ENCODE data around the gene KLHDC8B. TPM values are rescaled to one million over a fixed set of nuclear protein-coding genes. Genes with fewer than 3 reads are reported as not detected.

The KLHDC8B gene
- total RNA-seq, 1 experiment from 2014 or later = 21.5 TPM

DNA sequence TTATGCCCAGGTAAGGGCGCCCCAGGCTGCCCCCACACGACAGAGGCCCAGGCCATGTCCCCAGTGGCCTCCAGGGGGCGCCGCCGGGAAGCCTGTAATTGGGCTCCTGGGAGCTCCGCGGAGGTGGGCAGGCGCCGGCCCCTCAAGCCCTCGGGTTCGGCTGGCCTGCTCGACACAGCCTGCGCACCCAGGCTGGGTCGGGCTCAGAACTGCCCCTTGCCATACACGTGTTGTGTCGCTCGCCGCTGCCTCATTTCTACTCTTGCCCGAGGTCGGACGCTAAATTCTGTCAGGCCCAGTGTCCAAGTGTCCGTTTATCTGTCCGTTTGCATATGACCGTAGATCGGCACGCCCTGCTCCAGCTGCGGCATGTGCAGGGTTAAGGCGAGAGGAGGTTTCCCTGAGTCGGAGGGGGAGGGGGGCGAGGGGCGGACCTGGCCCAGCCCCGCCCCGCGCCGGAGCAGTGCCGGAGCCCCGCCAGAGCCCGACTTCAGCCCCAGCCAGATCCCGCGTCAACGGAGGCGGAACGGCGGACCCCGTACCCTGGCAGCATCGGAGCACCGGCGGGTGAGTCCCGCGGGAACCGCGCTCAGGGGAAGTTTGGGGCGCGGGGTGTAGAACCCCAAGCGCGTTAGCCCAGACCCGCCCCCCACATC lies at the start of gene KLHDC8B (continued):
- TF ChIP-seq, protein P1, sequence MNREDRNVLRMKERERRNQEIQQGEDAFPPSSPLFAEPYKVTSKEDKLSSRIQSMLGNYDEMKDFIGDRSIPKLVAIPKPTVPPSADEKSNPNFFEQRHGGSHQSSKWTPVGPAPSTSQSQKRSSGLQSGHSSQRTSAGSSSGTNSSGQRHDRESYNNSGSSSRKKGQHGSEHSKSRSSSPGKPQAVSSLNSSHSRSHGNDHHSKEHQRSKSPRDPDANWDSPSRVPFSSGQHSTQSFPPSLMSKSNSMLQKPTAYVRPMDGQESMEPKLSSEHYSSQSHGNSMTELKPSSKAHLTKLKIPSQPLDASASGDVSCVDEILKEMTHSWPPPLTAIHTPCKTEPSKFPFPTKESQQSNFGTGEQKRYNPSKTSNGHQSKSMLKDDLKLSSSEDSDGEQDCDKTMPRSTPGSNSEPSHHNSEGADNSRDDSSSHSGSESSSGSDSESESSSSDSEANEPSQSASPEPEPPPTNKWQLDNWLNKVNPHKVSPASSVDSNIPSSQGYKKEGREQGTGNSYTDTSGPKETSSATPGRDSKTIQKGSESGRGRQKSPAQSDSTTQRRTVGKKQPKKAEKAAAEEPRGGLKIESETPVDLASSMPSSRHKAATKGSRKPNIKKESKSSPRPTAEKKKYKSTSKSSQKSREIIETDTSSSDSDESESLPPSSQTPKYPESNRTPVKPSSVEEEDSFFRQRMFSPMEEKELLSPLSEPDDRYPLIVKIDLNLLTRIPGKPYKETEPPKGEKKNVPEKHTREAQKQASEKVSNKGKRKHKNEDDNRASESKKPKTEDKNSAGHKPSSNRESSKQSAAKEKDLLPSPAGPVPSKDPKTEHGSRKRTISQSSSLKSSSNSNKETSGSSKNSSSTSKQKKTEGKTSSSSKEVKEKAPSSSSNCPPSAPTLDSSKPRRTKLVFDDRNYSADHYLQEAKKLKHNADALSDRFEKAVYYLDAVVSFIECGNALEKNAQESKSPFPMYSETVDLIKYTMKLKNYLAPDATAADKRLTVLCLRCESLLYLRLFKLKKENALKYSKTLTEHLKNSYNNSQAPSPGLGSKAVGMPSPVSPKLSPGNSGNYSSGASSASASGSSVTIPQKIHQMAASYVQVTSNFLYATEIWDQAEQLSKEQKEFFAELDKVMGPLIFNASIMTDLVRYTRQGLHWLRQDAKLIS (CRISPR knock-in tag; IDR thresholded peaks at IDR 0.05; ENCODE audit: borderline replicate concordance) = no peak
- TF ChIP-seq ZNF317 (CRISPR knock-in tag; IDR thresholded peaks at IDR 0.05; ENCODE audit: borderline replicate concordance, low read depth) = 0 out of 2 replicates have a peak, but pooled peaks have one; percentile 44
- 0 out of 2 replicates have a peak, but pooled peaks have one; percentile 52 for TF ChIP-seq FOXK1 (CRISPR knock-in tag; IDR thresholded peaks at IDR 0.05)
- TF ChIP-seq, protein P2, sequence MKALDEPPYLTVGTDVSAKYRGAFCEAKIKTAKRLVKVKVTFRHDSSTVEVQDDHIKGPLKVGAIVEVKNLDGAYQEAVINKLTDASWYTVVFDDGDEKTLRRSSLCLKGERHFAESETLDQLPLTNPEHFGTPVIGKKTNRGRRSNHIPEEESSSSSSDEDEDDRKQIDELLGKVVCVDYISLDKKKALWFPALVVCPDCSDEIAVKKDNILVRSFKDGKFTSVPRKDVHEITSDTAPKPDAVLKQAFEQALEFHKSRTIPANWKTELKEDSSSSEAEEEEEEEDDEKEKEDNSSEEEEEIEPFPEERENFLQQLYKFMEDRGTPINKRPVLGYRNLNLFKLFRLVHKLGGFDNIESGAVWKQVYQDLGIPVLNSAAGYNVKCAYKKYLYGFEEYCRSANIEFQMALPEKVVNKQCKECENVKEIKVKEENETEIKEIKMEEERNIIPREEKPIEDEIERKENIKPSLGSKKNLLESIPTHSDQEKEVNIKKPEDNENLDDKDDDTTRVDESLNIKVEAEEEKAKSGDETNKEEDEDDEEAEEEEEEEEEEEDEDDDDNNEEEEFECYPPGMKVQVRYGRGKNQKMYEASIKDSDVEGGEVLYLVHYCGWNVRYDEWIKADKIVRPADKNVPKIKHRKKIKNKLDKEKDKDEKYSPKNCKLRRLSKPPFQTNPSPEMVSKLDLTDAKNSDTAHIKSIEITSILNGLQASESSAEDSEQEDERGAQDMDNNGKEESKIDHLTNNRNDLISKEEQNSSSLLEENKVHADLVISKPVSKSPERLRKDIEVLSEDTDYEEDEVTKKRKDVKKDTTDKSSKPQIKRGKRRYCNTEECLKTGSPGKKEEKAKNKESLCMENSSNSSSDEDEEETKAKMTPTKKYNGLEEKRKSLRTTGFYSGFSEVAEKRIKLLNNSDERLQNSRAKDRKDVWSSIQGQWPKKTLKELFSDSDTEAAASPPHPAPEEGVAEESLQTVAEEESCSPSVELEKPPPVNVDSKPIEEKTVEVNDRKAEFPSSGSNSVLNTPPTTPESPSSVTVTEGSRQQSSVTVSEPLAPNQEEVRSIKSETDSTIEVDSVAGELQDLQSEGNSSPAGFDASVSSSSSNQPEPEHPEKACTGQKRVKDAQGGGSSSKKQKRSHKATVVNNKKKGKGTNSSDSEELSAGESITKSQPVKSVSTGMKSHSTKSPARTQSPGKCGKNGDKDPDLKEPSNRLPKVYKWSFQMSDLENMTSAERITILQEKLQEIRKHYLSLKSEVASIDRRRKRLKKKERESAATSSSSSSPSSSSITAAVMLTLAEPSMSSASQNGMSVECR (CRISPR knock-in tag; IDR thresholded peaks at IDR 0.05; ENCODE audit: borderline replicate concordance) = peak; percentile 88; the same call in 1 of the 2 replicates
- TF ChIP-seq, protein P3, sequence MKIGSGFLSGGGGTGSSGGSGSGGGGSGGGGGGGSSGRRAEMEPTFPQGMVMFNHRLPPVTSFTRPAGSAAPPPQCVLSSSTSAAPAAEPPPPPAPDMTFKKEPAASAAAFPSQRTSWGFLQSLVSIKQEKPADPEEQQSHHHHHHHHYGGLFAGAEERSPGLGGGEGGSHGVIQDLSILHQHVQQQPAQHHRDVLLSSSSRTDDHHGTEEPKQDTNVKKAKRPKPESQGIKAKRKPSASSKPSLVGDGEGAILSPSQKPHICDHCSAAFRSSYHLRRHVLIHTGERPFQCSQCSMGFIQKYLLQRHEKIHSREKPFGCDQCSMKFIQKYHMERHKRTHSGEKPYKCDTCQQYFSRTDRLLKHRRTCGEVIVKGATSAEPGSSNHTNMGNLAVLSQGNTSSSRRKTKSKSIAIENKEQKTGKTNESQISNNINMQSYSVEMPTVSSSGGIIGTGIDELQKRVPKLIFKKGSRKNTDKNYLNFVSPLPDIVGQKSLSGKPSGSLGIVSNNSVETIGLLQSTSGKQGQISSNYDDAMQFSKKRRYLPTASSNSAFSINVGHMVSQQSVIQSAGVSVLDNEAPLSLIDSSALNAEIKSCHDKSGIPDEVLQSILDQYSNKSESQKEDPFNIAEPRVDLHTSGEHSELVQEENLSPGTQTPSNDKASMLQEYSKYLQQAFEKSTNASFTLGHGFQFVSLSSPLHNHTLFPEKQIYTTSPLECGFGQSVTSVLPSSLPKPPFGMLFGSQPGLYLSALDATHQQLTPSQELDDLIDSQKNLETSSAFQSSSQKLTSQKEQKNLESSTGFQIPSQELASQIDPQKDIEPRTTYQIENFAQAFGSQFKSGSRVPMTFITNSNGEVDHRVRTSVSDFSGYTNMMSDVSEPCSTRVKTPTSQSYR (CRISPR knock-in tag; IDR thresholded peaks at IDR 0.05) = peak; percentile 82; the same call in 1 of the 2 replicates
- 0 out of 2 replicates have a peak, but pooled peaks have one; percentile 27 for TF ChIP-seq FOXP1 (CRISPR knock-in tag; IDR thresholded peaks at IDR 0.05; ENCODE audit: borderline replicate concordance)
- no peak for TF ChIP-seq ZNF423 (CRISPR knock-in tag; IDR thresholded peaks at IDR 0.05)
- TF ChIP-seq ETV6 (CRISPR knock-in tag; IDR thresholded peaks at IDR 0.05) = peak; percentile 87; the same call in 1 of the 2 replicates
- TF ChIP-seq, protein P4, sequence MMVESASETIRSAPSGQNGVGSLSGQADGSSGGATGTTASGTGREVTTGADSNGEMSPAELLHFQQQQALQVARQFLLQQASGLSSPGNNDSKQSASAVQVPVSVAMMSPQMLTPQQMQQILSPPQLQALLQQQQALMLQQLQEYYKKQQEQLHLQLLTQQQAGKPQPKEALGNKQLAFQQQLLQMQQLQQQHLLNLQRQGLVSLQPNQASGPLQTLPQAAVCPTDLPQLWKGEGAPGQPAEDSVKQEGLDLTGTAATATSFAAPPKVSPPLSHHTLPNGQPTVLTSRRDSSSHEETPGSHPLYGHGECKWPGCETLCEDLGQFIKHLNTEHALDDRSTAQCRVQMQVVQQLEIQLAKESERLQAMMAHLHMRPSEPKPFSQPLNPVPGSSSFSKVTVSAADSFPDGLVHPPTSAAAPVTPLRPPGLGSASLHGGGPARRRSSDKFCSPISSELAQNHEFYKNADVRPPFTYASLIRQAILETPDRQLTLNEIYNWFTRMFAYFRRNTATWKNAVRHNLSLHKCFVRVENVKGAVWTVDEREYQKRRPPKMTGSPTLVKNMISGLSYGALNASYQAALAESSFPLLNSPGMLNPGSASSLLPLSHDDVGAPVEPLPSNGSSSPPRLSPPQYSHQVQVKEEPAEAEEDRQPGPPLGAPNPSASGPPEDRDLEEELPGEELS (CRISPR knock-in tag; IDR thresholded peaks at IDR 0.05) = 0 out of 2 replicates have a peak, but pooled peaks have one; percentile 12
- TF ChIP-seq KAT7 (CRISPR knock-in tag; IDR thresholded peaks at IDR 0.05; ENCODE audit: borderline replicate concordance) = no peak

GRCh38 chr3:49122022-49122421 lies 49.4 kb upstream of the KLHDC8B start:
- H3K27me3 Mint-ChIP-seq (ENCODE audit: low read depth) = no peaks in the 10 kb centered on the region
- CTCF ChIA-PET = interaction anchor here (1.6 to 2.6 kb wide), 3 partner anchors 16 to 49 kb away, joined by 5 to 19 read pairs (median 16); partner anchors contain the start of genes KLHDC8B and QRICH1
- POLR2A ChIA-PET = no interaction called here
- TF ChIP-seq EMX1 (CRISPR knock-in tag; IDR thresholded peaks at IDR 0.05) (no peak), OVOL2 (CRISPR knock-in tag; IDR thresholded peaks at IDR 0.05; ENCODE audit: borderline replicate concordance) (no peak), GTF2I (CRISPR knock-in tag; conservative IDR thresholded peaks at IDR 0.05) (no peak), NR3C1 (CRISPR knock-in tag; conservative IDR thresholded peaks at IDR 0.05; ENCODE audit: low read depth) (no peak), MYBL2 (CRISPR knock-in tag; IDR thresholded peaks at IDR 0.05) (no peak), TEAD4 (CRISPR knock-in tag; IDR thresholded peaks at IDR 0.05) (no peak), SMAD3 (CRISPR knock-in tag; IDR thresholded peaks at IDR 0.05; ENCODE audit: borderline replicate concordance) (no peak), ZNF317 (CRISPR knock-in tag; IDR thresholded peaks at IDR 0.05; ENCODE audit: borderline replicate concordance, low read depth) (no peak), ZNF671 (CRISPR knock-in tag; IDR thresholded peaks at IDR 0.05) (no peak)
- TF ChIP-seq, protein P5, sequence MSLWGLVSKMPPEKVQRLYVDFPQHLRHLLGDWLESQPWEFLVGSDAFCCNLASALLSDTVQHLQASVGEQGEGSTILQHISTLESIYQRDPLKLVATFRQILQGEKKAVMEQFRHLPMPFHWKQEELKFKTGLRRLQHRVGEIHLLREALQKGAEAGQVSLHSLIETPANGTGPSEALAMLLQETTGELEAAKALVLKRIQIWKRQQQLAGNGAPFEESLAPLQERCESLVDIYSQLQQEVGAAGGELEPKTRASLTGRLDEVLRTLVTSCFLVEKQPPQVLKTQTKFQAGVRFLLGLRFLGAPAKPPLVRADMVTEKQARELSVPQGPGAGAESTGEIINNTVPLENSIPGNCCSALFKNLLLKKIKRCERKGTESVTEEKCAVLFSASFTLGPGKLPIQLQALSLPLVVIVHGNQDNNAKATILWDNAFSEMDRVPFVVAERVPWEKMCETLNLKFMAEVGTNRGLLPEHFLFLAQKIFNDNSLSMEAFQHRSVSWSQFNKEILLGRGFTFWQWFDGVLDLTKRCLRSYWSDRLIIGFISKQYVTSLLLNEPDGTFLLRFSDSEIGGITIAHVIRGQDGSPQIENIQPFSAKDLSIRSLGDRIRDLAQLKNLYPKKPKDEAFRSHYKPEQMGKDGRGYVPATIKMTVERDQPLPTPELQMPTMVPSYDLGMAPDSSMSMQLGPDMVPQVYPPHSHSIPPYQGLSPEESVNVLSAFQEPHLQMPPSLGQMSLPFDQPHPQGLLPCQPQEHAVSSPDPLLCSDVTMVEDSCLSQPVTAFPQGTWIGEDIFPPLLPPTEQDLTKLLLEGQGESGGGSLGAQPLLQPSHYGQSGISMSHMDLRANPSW (CRISPR knock-in tag; conservative IDR thresholded peaks at IDR 0.05; ENCODE audit: low read depth) = no peak

More at GRCh38 chr3:49122022-49122421, 49.4 kb upstream of the KLHDC8B start:
- ATAC-seq (no peak), DNase-seq (ENCODE audit: low spot score) (no peak)
- Mint-ChIP-seq H3K27ac (peak overlapping the region; percentile 87), H3K4me3 (peak overlapping the region; percentile 82; the same call in 1 of the 2 replicates), H3K9me3 (no peaks in the 10 kb centered on the region), H3K4me1 (peaks cover 4% of the 10 kb centered on the region), H3K36me3 (peaks cover 18% of the 10 kb centered on the region)
